IMR-90 (cell line): ENCODE measurements around the gene GATA6. TPM values are rescaled to one million over a fixed set of nuclear protein-coding genes. Genes with fewer than 3 reads are reported as not detected.

Experiments
- ATAC-seq: fragments of 200-7000 bp; cut with Tn5 transposase; 2 replicates; pipeline ENCODE4 v1.9.1; 2020; ENCODE audit warnings: low read depth, mild to moderate bottlenecking, moderate library complexity
- BruUV-seq: library from RNA; stranded (reverse); fragments of 400-500 nt; replicated peaks from 2 replicates; lab custom pipeline; 2021; lab: Mats Ljungman, UMichigan
- CTCF ChIA-PET: fragments of 300-600 bp; formaldehyde crosslinking; extraction: SDS; loops from one replicate; lab custom pipeline; 2021; ENCODE audit warnings: antibody characterized with exemption; lab: Yijun Ruan, JAX
- POLR2A ChIA-PET: fragments of 300-600 bp; sonication (Branson Sonifier 250); formaldehyde crosslinking; loops from one replicate; lab custom pipeline; 2022; ENCODE audit warnings: antibody characterized with exemption; ENCODE audit not compliant: unreplicated experiment; lab: Charles Lee
- DNase-seq: peaks from one replicate; pipeline ENCODE4 v3.0.0; 2013
- H2AFZ ChIP-seq: replicated peaks from 2 replicates; pipeline ENCODE3; 2013; ENCODE audit warnings: low read length, mild to moderate bottlenecking; ENCODE audit not compliant: poor library complexity
- H2AK5ac ChIP-seq: 2 replicates; pipeline ENCODE4 v1.6.1; 2013; ENCODE audit warnings: low read depth, low read length, inconsistent platforms
- H2AK9ac ChIP-seq: replicated peaks from 2 replicates; pipeline ENCODE3; 2013; ENCODE audit warnings: mild to moderate bottlenecking, low read depth, low read length, moderate library complexity; ENCODE audit not compliant: poor library complexity
- H2BK120ac ChIP-seq: 2 replicates; pipeline ENCODE4 v1.6.1; 2013; ENCODE audit warnings: low read depth, low read length, inconsistent platforms
- H2BK15ac ChIP-seq: 3 replicates; pipeline ENCODE4 v1.6.1; 2013; ENCODE audit warnings: low read depth, low read length, inconsistent platforms
- H2BK20ac ChIP-seq: 2 replicates; pipeline ENCODE4 v1.6.1; 2013; ENCODE audit warnings: low read depth, mild to moderate bottlenecking, inconsistent platforms, low read length, moderate library complexity
- H2BK5ac ChIP-seq: 2 replicates; pipeline ENCODE4 v1.6.1; 2013; ENCODE audit warnings: mild to moderate bottlenecking, low read depth, low read length, inconsistent platforms; ENCODE audit not compliant: poor library complexity, severe bottlenecking
- H3K14ac ChIP-seq: replicated peaks from 2 replicates; pipeline ENCODE4 v1.6.1; 2013; ENCODE audit warnings: low read depth, low read length, inconsistent platforms
- H3K18ac ChIP-seq: 2 replicates; pipeline ENCODE4 v1.6.1; 2013; ENCODE audit warnings: low read depth, low read length, control low read depth
- H3K23ac ChIP-seq: 2 replicates; pipeline ENCODE4 v1.6.1; 2013; ENCODE audit warnings: low read depth, low read length, inconsistent platforms
- H3K27ac ChIP-seq: 2 replicates; pipeline ENCODE4 v1.5.1; 2013; ENCODE audit warnings: mild to moderate bottlenecking, control low read depth, low read length; ENCODE audit not compliant: insufficient read depth
- H3K27me3 ChIP-seq: 2 replicates; pipeline ENCODE4 v1.6.1; 2013; ENCODE audit warnings: low read length; ENCODE audit not compliant: control insufficient read depth, insufficient read depth
- H3K36me3 ChIP-seq: 2 replicates; pipeline ENCODE4 v1.6.1; 2013; ENCODE audit warnings: low read length, mixed read lengths; ENCODE audit not compliant: control insufficient read depth, insufficient read depth
- H3K4ac ChIP-seq: 2 replicates; pipeline ENCODE4 v1.6.1; 2013; ENCODE audit warnings: low read depth, low read length, inconsistent platforms
- H3K4me1 ChIP-seq: 2 replicates; pipeline ENCODE4 v1.6.1; 2013; ENCODE audit warnings: low read length, mixed read lengths; ENCODE audit not compliant: control insufficient read depth, insufficient read depth
- H3K4me2 ChIP-seq: 2 replicates; pipeline ENCODE4 v1.6.1; 2013; ENCODE audit warnings: low read depth, mild to moderate bottlenecking, control low read depth, low read length, moderate library complexity
- H3K4me3 ChIP-seq: 2 replicates; pipeline ENCODE4 v1.5.1; 2013; ENCODE audit warnings: low read depth, mild to moderate bottlenecking, control low read depth, low read length, moderate library complexity; ENCODE audit not compliant: insufficient read depth
- H3K56ac ChIP-seq: 2 replicates; pipeline ENCODE4 v1.6.1; 2013; ENCODE audit warnings: low read length, inconsistent platforms; ENCODE audit not compliant: insufficient read depth; ENCODE audit errors: extremely low read depth
- H3K79me1 ChIP-seq, 2 experiments: 2 replicates each; pipeline ENCODE4 v1.6.1; 2013; ENCODE audit warnings: low read length in 2 of 2, inconsistent platforms in 1 of 2, low read depth in 1 of 2
- H3K9ac ChIP-seq: 2 replicates; pipeline ENCODE4 v1.6.1; 2013; ENCODE audit warnings: low read depth, low read length, control low read depth
- H3K9me1 ChIP-seq: 2 replicates; pipeline ENCODE4 v1.6.1; 2013; ENCODE audit warnings: low read length, inconsistent platforms; ENCODE audit not compliant: insufficient read depth
- H3K9me3 ChIP-seq: 2 replicates; pipeline ENCODE4 v1.6.1; 2013; ENCODE audit warnings: low read length; ENCODE audit not compliant: control insufficient read depth, insufficient read depth
- H4K20me1 ChIP-seq: 2 replicates; pipeline ENCODE4 v1.6.1; 2013; ENCODE audit warnings: low read length, inconsistent platforms; ENCODE audit not compliant: insufficient read depth
- H4K5ac ChIP-seq: 2 replicates; pipeline ENCODE4 v1.6.1; 2013; ENCODE audit warnings: mild to moderate bottlenecking, low read depth, low read length, control low read depth
- H4K8ac ChIP-seq, 2 experiments: 2 replicates each; pipeline ENCODE4 v1.6.1; 2013; ENCODE audit warnings: low read depth in 2 of 2, low read length in 2 of 2, control low read depth in 1 of 2, inconsistent platforms in 1 of 2
- H4K91ac ChIP-seq: 2 replicates; pipeline ENCODE4 v1.6.1; 2013; ENCODE audit warnings: low read depth, low read length, inconsistent platforms; ENCODE audit not compliant: insufficient read depth
- CEBPB ChIP-seq: IDR thresholded peaks from 2 replicates; pipeline ENCODE4 v1.6.1; 2012; ENCODE audit warnings: low read depth, low read length, improper control_type of control experiment
- WGBS, 2 experiments: methylation state at CpG; one replicate each; pipeline versions ENCODE4 v1.1.5 to v1.1.7; 2013; ENCODE audit warnings: missing lambda C conversion rate in 2 of 2; ENCODE audit not compliant: insufficient read length in 1 of 2; ENCODE audit errors: extremely low coverage in 2 of 2; 5-methylcytosine and 5-hydroxymethylcytosine counted together
- dilution Hi-C: fragments of 300-500 bp; cut with HindIII; formaldehyde crosslinking; loops from one replicate; pipeline ENCODE4 v1.14.3; 2018; ENCODE audit warnings: low sequenced_read_pairs; ENCODE audit not compliant: unreplicated experiment
- in situ Hi-C: fragments of 300-500 bp; cut with MboI; formaldehyde crosslinking; loops from 3 replicates; pipeline ENCODE4 v1.14.3; 2019; ENCODE audit warnings: low sequenced_read_pairs, inconsistent platforms, mixed read lengths
- intact Hi-C: fragments of 100-400 bp; cut with micrococcal nuclease; formaldehyde crosslinking; loops from 2 replicates; pipeline ENCODE4 v1.10.0; 2022
- polyA plus RNA-seq, 3 experiments: library from polyadenylated mRNA; depleted of rRNA; stranded (reverse); fragments of >200 nt; gene quantifications; 2 replicates each; pipeline ENCODE4 v1.2.3, GENCODE V29; 2012; ENCODE audit warnings: low replicate concordance in 1 of 3
- total RNA-seq: library from RNA; depleted of rRNA; stranded (reverse); fragments of >200 nt; gene quantifications from 2 replicates; pipeline ENCODE4 v1.2.3, GENCODE V29; 2012

The GATA6 gene
- total and polyA plus RNA-seq, 2 of the 4 experiments (the other 2 are of a cell fraction): 2.5 to 4.0 TPM

DNA sequence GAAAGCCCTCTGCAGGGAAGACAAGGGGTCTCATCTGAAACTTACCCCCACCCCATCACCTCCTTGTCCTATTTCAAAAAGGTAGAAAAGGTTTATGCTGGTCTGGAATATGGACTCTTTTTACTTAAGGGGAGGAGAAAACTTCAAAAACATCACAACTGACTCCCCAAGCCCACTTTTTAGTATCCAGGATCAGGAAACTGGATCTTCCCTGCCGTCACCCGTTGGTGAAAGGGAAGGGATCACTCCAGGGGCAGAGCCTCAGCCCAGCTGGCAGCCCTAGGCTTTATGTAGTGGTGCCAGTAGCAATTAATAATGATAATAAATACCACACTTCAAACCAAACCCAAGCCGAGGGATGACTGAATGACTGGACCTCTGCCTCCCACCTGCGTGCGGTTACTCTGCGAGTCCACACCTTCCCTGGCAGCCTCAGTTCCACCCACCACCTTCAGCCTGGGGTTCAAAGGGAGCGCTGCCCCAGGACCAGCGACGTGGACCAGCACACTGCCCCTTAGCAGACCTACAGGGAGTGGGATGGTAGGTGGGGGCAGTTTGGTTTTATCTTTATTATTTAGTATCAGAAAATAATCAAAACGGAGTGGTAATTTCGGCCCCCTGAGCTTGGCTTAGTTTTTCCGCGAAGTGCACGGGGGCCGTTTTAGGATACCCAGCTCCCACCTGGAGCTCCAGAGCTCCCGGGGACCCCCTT lies 4.9 kb upstream of the GATA6 start:
- H3K27me3 ChIP-seq: peaks cover 77% of the 10 kb centered on the region
- no peaks in the 10 kb centered on the region for H3K9me1 ChIP-seq
- dilution Hi-C loops (no loop called here), intact Hi-C loops (loop anchor here (5.0 kb wide), 1 partner anchor 538 kb away; no protein-coding TSS in a partner anchor), in situ Hi-C loops (no loop called here)
- no peak overlapping the region for H3K56ac ChIP-seq
- H3K18ac ChIP-seq: no peak overlapping the region
- no peak overlapping the region for H2AK9ac ChIP-seq
- no peaks in the 10 kb centered on the region for H3K4me1 ChIP-seq
- H2AK5ac ChIP-seq: no peak overlapping the region
- ChIA-PET CTCF (no interaction called here), POLR2A (no interaction called here)
- no peak for ATAC-seq
- no peak overlapping the region for H3K14ac ChIP-seq
- no peak for TF ChIP-seq CEBPB
- H3K4me3 ChIP-seq: no peak overlapping the region
- no peak overlapping the region for H3K27ac ChIP-seq
- H2BK20ac ChIP-seq: no peak overlapping the region
- no peak overlapping the region for H2BK15ac ChIP-seq
- H4K8ac ChIP-seq: no peak overlapping the region
- H3K23ac ChIP-seq: no peak overlapping the region
- WGBS, 2 experiments: 87% methylated on average over 6 of the region's 16 CpGs; no CpG with 5 or more reads in 1 of the 2 experiments
- H3K4ac ChIP-seq: no peak overlapping the region
- no TSS peak for BruUV-seq
- no peak overlapping the region for H4K91ac ChIP-seq
- peaks cover 19% of the 10 kb centered on the region; the same call in 1 of the 2 replicates for H4K20me1 ChIP-seq
- H3K9ac ChIP-seq: no peak overlapping the region
- H3K4me2 ChIP-seq: no peak overlapping the region
- H2AFZ ChIP-seq: no peak overlapping the region
- H2BK5ac ChIP-seq: no peak overlapping the region
- no peak for DNase-seq
- H4K5ac ChIP-seq: no peak overlapping the region
- no peak overlapping the region for H2BK120ac ChIP-seq
- no peaks in the 10 kb centered on the region for H3K79me1 ChIP-seq
- H3K9me3 ChIP-seq: peaks cover 14% of the 10 kb centered on the region
- no peaks in the 10 kb centered on the region for H3K36me3 ChIP-seq
